ENCODE measurements around the gene LMCD1.

- TF ChIP-seq CTCF (IDR thresholded peaks at IDR 0.05) (no peak), EZH2 (IDR thresholded peaks at IDR 0.05; ENCODE audit: borderline replicate concordance, insufficient read depth, low read depth, low read length, poor library complexity, severe bottlenecking) (no peak)
These were observed 49.0 kb downstream of the LMCD1 start for GRCh38 chr3:8550611-8551010.
